Measurements from ENCODE around the gene ITPKB.

The ITPKB gene

DNA sequence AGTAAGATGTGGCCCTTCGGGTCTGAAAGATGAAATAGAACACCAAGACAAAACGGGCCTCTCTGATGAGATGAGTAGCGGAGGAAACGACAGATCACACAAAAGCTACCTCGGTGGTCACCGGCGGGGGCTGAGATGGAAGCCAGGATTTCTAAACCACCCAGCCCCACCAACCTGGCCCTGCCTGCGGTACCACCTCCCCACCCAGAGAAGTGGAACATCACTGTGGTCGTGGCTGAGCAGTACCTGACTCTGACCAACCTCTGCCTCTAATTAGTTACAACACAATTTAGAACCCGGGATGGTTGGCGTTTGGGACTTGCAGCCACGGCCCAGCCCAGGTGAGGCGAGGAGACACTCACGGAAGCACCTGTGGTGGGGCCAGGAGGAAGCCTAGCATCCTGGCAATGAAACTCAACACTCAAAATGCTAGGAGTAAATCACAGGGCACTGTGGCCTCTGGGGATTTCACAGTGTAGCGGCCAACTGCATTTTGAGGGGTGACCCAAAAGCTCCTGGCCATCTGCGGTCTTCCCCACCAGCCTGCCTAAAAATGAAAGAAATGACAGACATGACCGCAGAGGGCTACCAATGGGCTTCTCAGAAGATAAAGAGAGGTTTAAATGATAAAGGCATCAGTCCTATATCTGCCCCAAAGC, 73.4 kb downstream of the ITPKB start:
- no peak overlapping the region for H3K27ac ChIP-seq
- TF ChIP-seq, protein P1, sequence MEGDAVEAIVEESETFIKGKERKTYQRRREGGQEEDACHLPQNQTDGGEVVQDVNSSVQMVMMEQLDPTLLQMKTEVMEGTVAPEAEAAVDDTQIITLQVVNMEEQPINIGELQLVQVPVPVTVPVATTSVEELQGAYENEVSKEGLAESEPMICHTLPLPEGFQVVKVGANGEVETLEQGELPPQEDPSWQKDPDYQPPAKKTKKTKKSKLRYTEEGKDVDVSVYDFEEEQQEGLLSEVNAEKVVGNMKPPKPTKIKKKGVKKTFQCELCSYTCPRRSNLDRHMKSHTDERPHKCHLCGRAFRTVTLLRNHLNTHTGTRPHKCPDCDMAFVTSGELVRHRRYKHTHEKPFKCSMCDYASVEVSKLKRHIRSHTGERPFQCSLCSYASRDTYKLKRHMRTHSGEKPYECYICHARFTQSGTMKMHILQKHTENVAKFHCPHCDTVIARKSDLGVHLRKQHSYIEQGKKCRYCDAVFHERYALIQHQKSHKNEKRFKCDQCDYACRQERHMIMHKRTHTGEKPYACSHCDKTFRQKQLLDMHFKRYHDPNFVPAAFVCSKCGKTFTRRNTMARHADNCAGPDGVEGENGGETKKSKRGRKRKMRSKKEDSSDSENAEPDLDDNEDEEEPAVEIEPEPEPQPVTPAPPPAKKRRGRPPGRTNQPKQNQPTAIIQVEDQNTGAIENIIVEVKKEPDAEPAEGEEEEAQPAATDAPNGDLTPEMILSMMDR (conservative IDR thresholded peaks at IDR 0.05), result no peak

DNA sequence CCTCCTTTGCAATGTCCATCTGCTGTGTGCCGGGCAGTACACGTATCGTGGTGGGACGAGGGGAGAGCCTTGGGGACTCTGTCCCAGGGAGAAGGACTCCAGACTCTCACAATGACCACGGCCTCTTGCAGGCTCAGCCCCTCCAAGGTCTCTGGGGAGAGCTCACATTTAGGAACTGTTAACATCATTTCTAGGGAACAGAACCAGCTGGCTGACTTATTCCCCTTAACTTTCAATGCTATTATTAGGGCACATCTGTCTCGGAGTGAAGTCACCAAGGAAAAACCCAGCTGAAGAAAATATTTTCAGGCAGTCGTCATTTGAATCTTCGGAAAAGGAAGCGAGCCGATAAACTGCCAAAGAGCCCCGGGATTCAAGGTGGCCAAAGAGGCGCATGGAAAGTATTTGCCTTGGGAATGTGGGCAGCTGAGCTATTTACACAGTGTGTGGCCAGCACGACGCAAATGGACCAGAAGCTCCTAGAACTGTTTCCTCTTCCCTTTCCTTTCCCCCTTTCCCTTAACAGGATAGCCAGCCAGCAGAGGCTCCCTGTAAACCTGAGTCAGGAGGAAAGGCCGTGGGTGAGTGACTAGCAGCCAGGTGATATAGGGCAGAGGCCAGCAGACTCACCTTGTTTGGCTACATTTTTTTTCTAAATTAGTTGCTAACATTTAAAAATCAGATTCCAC, 74.5 kb downstream of the ITPKB start:
- TF ChIP-seq, protein P1 (conservative IDR thresholded peaks at IDR 0.05), result no peak

DNA sequence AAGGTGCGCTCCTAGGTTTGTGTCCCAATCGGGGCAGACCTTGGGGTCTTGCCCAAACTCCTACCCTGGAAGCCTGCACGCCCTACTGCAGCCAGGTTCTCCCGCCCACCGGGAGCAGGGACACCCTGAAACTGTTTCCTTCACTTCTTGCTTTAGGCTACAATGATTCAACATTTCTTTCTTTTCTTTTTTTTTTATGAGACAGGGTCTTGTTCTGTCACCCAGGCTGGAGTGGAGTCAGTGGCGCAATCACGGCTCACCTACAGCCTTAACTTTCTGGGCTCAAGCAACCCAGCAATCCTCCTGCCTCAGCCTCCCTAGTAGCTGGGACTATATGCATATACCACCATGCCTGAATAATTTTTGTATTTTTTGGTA, 75.8 kb downstream of the ITPKB start:
- TF ChIP-seq, protein P1 (conservative IDR thresholded peaks at IDR 0.05), result no peak
- no peak overlapping the region for H3K27ac ChIP-seq

More for the DNA sequence above, 74.5 kb downstream of the ITPKB start:
- H3K27ac ChIP-seq, result 0 out of 2 replicates have a peak overlapping the region, but pooled peaks have one; percentile 28

DNA sequence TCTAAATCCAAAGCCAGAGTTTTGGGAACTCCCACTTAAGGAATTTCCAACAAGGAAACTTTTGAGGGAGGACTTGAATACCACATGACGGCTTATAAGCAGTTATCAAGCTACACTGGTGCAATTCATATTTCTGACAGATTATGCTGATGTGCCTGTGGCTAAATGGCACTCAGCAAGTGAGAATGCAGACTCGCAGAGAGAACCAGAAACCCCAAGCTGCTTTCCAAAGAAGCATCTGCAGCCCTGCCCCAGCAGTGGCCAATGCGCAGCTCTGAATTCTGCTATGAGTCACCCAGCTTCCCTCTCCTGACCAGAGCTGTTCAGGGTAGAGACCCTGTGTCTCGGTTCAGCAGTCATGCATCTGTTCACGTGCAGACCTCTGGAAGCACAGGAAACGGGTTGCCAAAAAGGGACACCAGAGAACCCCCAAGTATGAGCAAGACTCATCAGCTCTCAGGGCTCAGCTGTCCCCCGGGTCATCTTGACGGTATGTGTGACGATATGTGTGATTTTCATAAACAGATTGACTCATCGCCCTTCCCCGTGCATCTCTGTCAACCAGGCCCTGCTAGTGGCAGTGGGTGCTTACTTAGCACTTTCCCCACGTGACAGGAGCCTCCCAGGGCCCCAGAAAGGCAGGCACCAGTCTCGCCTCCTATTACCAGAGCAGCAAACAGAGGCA, 76.3 kb downstream of the ITPKB start:
- no peak overlapping the region for H3K27ac ChIP-seq
- TF ChIP-seq, protein P1 (conservative IDR thresholded peaks at IDR 0.05), result no peak

DNA sequence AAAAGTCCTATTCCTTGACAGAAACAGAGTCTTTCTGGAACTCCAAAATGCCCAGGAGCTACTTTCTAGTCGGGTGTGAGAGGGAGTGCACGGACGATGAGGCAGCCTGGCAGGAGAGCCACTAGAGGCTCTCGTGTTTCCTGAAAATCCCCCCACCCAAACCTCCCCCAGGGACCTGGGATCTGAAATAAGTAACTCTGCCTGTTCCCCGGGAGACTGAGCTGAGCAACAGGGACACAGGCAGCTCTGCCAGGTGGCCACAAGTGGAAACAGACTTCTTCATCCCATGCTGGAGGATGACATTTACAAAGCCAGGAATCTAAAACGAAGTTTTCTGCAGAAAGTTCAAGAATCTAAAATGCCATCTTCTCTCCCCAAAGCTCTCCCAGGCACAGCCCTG, 77.1 kb downstream of the ITPKB start:
- TF ChIP-seq, protein P1 (conservative IDR thresholded peaks at IDR 0.05), result no peak
- H3K27ac ChIP-seq, result no peak overlapping the region

DNA sequence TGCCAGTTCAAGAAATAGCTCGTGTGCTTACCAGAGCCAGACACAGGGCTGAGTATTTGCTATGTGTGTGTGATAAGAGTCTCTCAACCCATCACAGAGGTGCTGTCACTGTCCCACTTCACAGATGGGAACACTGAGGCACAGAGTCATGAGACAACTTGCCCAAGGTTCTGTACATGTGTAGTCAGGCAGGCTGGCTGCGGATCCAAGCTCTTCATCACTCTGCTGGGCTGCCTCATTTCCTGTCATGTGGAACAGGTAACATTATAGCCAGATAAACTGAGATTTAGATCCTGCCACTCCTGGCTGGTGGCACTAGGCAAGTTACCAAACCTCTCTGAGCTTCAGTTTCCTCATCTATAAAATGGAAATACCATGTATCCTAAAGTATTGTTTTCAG, 77.8 kb downstream of the ITPKB start:
- H3K27ac ChIP-seq, result no peak overlapping the region
- TF ChIP-seq, protein P1 (conservative IDR thresholded peaks at IDR 0.05), result no peak

DNA sequence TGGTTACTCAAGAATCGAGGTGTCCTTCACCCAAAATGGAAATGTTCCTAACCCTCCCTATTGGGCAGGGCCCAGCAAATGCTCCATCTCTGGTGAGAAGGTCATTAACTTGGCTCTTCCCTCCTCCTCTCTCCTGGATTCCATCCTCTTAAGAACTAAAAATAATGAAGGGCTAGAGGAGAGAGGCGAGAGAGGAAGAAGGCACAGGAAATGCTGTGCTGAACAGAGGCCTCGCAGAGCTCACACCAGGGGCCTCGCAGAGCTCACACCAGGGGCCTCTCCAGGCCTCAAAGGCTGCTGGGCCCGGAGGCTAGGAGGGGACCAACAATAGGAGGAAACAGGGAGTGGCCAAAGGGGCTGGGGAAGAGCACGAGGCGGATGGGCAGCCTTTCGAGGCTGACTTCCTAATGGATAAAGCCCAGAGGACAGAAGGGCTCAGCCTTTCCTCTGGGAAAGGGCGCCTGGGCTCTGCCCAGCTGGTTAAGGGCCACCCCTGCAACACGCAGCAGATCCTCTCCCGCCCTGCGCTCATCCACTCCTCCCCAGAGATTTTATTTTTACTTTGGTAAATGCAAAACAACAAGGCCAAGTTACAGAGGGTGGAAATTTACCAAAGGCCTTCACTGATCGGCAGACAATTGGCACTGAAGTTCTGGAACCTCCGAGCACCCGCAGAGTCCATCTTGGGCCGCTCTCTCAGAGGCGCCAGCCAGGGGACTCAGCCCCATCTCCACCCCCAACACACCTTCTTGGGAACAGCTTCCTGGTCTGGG, 78.5 kb downstream of the ITPKB start:
- H3K27ac ChIP-seq, result no peak overlapping the region
- TF ChIP-seq, protein P1 (conservative IDR thresholded peaks at IDR 0.05), result no peak
